T1000 (cell line): ENCODE measurements around the gene CACNA2D3.

Experiments used
- DNase-seq: peaks from one replicate; lab custom pipeline; 2025; ENCODE audit warnings: mixed read lengths; lab: John Stamatoyannopoulos, UW

CACNA2D3 gene

DNA sequence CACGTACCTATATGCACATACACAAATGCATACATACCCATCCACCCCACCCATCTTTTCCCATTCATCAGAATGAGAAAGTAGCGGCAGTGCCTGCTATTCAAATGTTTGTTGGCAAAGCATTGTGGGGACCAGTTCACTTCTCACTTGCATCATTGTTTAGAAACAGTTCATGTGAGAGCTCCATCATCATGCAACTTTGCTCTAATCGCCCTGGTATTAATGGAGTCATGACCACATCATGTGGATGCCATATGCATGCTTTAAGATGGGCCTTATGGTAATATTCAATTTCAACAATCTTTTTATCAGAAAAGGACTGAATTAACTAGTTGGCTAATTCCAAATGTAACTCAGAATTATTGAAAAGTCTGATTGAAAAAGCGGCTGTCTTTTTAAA, 725.0 kb downstream of the CACNA2D3 start:
- no peak for DNase-seq

- DNase-seq = no peak
These were observed 727.0 kb downstream of the CACNA2D3 start for GRCh38 chr3:54849360-54849759.

DNA sequence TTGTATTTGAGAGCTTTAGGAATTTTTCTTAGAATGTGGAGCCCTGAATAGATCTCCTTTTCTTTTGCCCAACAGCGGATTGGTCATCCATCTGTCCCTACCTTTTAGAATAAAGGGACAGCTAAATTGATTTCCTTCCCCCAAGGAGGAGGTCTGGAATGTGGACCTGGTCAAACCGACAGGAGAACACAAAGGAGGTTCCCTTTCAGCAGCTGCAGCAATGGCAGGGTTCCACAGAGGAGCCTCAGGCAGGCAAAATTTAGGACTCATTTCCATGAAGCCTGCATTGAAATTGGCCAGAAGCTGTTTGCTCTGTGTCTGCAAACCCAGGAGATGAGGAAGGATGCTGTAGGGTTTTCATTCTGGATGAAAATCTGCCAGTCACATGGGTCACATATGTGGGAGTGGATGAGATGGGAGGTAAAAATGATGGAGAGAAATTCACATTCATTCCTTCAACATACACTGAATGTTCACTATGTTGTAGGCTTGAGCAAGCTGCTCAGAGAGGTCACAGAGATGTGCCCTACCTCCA, 728.2 kb downstream of the CACNA2D3 start:
- no peak for DNase-seq

DNA sequence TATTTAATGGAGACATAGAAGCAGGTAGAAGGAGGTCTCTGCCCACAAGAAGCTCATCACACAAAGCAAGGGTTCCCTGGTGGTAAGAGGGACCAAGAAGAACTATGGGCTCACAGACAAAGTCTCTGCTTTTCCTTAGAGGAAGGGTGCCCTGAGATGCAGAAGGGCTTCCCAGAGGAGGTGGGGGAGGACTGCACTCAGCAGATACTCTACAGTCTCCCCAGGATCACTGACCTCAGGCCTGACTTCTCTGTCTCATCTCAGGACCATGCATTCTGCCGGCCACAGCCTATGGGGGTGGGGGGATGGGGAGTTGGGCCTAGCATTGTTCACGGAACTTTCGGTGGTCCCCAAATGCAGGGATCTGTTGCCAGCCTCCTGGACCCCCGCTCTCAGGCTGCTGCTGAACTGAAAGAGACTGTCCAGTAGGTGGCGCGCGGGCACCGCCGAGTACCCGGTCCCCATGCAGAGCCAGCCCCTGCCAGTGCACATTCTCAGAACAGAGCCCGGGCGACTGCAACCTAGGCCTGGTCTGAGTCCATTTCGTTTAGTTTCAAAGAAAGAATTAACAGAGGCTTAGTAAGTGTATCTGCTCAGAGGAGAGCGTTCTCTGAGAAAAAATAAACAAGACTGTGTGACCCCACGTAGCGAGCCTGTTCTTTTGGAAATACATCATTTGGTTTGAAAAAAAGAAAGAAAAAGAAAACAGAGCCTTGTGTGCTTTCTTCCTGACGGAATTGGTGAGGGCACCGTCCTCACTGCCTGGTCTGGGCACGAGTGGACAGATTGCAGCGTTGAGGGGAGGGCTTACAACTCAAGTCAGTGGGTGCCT, 731.4 kb downstream of the CACNA2D3 start:
- peak; percentile 69 for DNase-seq

DNA sequence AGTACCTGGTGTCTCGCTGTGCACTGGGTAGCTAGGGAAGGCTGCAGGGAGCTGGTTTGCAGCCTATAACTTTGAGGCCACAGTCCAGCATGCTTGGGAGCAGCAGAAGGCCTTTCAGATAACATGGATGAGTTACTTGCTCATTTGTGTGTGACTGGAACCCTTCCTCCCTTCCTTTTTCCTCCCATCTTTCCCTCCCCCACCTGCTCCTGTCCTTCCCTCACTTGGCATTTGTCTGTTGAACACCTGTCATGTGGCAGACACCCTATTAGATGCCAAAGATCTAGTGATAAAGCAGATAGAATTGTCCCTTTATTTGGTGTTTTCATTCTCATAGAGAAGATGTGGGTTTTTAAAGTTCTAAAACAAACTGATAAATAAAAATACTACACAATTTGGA, 733.9 kb downstream of the CACNA2D3 start:
- DNase-seq = no peak

GRCh38 chr3:54857343-54857742, 735.0 kb downstream of the CACNA2D3 start:
- DNase-seq = peak; percentile 46

DNA sequence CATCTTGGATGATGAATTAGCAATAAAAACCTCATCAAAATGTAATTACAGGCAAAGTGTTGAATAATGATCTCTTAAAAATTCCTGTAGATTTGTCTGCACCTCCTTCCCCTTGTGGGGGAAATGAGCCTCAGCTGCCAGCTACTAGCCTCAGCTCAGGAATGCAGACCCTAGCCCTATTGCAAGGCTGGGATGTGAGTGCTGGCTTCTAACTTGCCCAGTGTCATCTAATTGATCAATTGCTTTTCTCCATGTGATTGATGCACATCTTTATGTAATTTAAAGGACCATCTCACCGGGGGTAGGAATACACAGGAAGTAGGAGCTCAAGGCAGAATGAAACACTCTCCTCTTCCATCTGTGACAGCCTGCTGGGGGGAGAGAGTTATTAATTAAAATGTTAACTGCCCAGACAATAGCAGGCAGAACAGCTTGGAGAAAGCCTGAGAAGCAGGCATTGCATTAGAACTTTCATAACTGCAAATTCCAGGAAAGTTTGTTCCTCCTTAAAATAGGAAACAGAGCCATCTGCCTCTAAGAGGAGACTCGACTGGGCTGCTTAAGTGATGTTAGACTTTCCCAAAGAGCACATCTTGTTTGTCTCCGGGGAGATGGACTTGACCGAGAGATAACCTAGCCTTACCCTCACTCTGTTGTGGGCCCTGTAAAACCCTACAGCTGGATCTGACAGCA, 735.9 kb downstream of the CACNA2D3 start:
- DNase-seq = no peak

GRCh38 chr3:54859184-54859583, 736.8 kb downstream of the CACNA2D3 start:
- DNase-seq = no peak

DNA sequence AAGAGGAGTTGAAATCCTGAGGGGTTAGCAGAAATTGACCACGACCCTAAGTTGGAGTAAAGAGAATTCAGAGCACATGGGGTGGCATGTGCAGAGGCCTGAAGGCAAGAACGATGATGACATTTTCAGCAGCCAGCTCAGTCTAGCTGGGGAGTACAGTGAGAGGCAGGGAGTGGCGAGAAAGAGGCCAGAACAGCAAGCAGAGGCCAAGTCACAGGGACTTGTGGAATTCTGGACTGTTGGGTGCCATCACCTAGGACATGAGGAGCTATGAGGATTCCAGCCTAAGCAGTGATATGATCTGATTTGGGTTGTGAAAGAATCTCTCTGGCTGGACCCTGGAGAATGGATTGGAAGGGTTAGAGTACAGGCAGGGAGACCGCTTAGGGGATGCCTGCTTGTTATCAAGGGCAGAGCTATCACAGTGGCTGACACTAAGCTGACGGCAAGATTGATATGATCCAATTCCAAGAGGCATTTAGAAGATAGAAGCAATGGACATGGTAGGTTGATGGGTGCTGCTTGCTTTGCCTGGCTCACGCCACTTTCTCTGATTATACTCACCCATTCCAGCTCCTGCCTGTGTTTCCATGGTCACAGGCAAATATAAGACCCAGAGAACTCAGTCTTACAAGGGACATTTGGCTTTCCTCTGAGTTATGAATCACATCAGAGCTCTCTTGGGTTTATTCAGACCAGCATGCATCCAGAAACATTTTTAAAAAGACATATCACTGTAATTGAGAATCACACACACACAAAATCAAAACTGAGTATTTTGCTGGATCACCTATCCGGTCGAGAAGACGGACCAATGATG, 739.1 kb downstream of the CACNA2D3 start:
- no peak for DNase-seq

DNA sequence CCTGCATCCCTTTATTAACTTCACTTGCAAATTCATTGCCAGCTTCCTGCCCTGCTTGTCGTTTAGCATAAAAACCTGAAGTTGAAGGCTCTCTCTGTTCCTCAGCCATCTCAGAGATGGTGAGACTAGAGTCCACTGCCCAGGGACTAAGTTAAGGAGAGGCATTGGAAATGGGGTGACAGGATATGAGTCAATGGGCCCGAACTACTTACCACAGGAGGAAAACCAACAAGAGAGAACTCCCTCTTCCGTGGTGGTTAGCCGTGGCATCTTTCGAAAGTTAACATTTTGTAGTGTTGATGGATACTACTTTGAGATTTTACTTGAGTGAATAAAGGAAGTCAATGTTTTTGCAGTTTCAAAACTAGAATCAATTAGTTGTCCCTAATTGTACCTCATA, 740.2 kb downstream of the CACNA2D3 start:
- DNase-seq = no peak

GRCh38 chr3:54863366-54863765, 741.0 kb downstream of the CACNA2D3 start:
- DNase-seq = peak; percentile 7

GRCh38 chr3:54863786-54864185, 741.4 kb downstream of the CACNA2D3 start:
- DNase-seq = no peak

GRCh38 chr3:54865316-54865715, 743.0 kb downstream of the CACNA2D3 start:
- no peak for DNase-seq

GRCh38 chr3:54866251-54866650, 743.9 kb downstream of the CACNA2D3 start:
- no peak for DNase-seq

DNA sequence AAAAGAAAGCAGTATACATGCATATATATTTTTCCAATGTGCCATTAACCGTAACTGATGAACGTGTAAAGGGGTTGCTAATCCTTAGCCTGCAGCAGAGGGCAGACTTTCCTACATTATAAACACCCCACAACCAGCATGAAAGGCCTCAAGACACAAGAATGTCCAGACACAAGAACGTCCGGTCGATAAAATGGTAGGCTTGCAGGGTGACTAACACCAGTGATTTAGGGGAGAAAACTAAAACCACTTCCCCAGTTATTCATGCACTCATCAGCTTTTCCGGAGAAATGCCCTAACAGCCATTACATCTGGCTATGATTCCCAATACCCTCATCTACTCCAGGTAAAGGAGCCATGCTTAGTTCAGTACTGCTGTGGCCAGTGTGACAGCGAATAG, 748.1 kb downstream of the CACNA2D3 start:
- DNase-seq = peak; percentile 68

GRCh38 chr3:54871867-54872266, 749.5 kb downstream of the CACNA2D3 start:
- DNase-seq = no peak

DNA sequence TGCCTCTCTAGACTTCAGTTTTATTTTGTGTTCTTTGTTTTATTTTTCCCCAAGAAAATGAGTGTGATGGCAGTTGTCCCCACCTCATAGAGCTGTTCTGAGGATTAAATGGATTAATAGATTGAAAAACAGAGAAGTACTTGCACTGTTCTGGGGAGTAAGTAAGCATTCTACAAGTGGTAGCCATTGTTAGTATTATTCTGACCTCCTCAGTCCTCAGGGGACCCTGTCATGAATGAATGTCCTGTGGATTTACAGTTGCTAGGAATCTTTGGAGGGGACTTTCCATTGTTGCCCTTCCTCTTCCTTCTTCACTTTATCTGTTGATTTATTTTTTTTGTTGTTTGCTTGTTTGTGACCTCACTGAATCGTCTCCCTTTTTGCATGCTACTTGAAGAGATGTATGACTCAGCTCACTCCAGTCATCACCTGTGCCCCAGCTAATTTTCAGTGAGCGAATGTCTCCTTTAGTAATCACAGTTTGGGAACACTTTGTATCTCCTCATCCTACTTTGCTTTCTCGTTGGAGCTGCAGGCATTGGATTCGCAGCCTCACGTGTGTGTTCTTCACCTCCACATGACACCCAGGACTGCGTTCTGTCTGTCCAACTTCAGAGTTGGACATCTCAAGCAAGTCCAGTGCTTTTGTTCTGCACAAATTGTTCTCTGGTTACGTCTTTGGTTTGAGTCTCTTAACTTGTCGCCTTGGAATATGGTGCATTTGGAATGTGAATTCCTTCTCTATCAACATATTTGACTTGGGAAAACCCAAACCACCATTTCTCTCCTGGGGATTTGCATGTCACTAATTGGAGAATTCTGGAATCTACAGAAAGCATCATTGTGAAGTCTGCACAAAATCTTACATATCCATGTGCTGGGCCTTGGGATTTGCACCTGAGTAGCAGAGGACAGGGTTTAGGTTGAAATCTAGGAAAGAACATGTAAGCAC, 751.0 kb downstream of the CACNA2D3 start:
- DNase-seq = no peak

DNA sequence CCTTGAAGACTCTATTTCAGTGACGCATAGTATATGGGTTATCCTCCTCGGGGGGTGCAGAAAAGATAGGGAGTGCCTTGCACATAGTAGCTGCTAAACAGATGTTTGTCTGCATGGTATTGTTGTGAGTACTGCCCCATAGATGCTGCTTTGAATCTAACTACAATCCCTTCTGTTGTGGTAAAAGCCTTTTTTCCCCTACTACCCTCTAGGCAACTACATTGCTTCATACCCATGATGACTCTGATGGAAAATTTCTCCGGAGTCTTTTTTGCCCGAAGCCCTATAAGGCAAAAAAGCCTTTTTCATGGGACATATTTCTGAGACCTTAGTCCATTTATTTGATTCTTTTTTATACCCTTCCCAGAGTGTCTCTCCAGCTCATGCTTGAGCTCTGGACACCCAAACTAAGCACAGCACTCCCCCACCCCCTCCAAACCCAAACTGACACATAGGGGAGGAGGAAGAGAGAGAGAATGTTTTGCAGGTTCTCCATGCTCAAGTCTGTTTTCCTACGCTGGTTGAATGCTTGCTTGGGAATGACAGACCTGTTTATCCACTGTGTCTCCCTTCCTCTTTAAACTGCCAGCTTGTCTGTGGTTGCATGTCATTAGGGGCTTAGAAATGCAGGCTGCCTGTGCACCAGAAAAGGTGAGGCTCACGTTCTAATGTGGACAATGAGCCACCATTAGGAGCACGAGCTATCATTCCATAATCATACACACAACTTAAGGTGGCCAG, 752.6 kb downstream of the CACNA2D3 start:
- no peak for DNase-seq

- no peak for DNase-seq
These were observed 753.4 kb downstream of the CACNA2D3 start for GRCh38 chr3:54875596-54876268.

- DNase-seq = no peak
These were observed 754.3 kb downstream of the CACNA2D3 start for GRCh38 chr3:54876694-54877093.
